SK-N-MC (cell line): ENCODE results near the gene LIPC.

Source experiments
- EZH2 ChIP-seq: fragments of 200-600 bp; sonication (generic); IDR thresholded peaks from one replicate; pipeline ENCODE4 v1.6.1; 2017; ENCODE audit warnings: antibody characterized with exemption
- FOXP2 ChIP-seq: optimal IDR thresholded peaks from 2 replicates; pipeline ENCODE3; 2011; ENCODE audit warnings: mild to moderate bottlenecking, moderate library complexity; ENCODE audit not compliant: insufficient read depth; ENCODE audit errors: extremely low read length, control extremely low read depth
- POLR2AphosphoS5 ChIP-seq: IDR thresholded peaks from 2 replicates; pipeline ENCODE4 v1.6.1; 2012; ENCODE audit warnings: mild to moderate bottlenecking, low read depth, low read length, borderline replicate concordance

DNA sequence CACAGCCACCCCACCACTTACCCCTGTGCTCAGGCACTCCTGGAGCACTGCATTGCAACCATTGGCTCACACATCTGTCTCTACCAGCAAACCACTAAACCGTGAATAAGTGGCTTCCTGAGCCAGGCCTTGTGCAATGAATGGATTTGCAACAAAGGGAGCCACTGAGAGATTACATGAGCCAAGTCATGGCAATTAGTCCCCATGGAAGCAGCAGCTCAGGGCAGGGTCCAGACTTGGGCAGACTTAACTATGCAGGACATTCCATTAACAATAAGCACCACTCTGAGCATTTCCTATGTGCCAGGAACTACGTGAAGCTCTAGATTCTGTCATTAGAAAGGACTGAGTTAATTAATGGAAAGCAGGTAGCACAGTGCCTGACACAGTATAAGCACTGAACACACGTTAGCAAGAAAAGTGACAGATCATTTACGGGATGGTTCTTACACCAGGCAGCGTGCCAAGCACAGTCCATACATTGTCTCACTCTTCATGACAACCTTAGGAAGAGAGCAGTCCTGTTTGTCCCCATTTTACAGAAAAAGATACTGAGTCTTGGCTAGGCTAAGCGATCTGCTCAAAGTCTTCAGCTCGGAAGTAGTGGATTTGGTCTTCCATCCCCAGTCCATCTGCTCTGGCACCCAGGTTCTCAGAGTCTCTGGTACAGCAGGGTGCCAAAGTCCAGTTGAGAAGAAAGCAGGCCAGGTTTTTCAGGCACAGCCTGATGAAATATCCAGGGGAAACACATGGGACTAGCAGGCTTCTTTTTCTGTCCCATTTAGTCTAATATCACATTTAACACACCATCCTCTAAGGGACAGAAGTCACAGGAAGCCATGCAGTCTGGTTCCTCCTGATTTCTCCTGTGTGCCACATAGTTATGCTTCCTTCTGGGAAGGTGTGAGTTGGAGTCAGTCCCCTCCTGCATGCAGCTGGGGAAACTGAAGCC is 44.1 kb downstream of the LIPC start:
- TF ChIP-seq FOXP2, result no peak
- no peak for TF ChIP-seq POLR2AphosphoS5
- no peak for TF ChIP-seq EZH2
